GM21381 (cell line): Measurements from ENCODE around the gene COBL.
"Not testable (repeated sequence)": the region's sequence is repeated elsewhere in the genome, so short reads cannot be mapped to it uniquely, and the experiment has no call there.

Experiments
- ATAC-seq: cut with Tn5 transposase; IDR thresholded peaks from one replicate; pipeline ENCODE4 v1.9.1; 2021; ENCODE audit warnings: mild to moderate bottlenecking, moderate library complexity; ENCODE audit not compliant: unreplicated experiment

Gene COBL

DNA sequence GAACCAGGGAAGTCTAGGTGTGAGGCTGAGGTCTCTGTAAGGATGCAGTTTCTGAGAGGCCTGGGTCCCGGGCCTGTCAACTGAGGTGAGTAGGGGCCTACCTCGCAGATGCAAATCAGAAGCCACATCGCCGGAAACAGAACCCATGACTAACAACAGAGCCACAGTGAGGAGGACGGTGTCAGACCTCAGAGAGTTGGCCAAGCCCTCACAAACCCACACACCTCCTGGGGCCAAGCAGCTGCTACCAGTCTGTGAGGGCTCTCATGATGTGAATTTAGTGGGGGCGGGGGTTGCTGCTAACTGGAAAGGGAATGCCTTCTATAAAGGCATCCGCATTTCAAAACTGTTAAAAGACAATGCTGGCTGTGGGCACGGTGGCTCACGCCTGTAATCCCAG lies 103.0 kb downstream of the COBL start:
- no peak for ATAC-seq

DNA sequence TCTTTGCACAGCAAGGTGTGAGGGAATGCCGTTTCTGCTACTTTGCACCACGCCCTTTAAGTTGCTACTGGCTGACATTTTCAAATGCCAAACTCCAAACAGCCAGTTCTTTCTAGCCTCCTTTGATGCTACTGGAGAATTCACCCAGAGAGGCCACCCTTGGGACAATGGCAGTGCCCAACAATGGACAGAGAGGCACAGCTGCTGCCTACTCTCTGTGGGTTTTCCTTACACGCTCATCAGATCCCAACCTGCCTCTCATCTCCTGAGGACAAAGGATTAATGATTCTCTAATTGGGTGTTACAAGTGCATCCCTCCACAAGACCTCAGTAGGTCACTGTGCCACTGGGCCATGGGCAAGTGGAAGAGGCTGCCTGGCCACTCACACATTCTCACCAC lies 105.8 kb downstream of the COBL start:
- no peak for ATAC-seq

DNA sequence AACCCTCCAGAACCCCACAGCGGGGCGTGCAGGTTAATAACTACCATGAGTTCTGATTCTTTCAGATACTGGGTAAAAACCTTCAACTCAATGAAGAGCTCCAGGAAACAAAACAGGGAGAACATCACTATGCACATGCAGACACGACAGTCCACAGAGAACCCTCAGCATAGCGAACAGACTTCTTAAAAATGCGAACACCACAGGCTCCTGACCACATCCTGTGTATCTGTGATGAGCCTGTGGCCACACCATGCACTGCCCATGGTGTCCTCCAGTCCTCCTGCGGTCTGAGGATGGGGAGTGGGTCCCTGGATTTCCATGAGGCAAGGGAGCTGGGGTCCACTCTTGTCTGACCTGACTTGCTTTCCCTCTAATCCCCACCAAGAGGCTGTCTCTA lies 107.2 kb downstream of the COBL start:
- no peak for ATAC-seq

DNA sequence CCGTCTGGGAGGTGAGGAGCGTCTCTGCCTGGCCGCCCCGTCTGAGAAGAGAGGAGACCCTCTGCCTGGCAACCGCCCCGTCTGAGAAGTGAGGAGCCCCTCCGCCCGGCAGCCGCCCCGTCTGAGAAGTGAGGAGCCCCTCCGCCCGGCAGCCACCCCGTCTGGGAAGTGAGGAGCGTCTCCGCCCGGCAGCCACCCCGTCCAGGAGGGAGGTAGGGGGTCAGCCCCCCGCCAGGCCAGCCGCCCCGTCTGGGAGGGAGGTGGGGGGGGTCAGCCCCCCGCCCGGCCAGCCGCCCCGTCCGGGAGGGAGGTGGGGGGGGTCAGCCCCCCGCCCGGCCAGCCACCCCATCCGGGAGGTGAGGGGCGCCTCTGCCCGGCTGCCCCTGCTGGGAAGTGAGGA lies 108.5 kb downstream of the COBL start:
- ATAC-seq, result not testable (repeated sequence)

DNA sequence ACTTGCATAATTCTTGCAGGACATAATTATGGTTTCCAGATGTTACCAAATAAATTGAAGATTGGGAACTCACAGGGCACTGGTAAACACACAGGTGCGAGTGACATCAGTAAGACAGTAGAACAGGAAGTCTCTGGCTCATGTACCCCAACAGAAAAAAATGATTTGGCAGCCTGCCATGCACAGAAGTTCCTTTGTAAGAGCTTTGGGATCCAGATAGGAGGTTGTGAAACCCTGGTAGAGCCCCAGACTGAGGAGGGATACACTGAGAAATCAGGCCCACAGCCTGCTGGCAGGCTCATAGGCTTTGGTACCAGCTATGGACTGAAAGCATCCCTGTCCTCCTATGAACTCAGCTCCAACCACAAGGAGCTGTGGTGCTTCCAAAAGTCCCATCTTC lies 118.0 kb downstream of the COBL start:
- ATAC-seq, result no peak

DNA sequence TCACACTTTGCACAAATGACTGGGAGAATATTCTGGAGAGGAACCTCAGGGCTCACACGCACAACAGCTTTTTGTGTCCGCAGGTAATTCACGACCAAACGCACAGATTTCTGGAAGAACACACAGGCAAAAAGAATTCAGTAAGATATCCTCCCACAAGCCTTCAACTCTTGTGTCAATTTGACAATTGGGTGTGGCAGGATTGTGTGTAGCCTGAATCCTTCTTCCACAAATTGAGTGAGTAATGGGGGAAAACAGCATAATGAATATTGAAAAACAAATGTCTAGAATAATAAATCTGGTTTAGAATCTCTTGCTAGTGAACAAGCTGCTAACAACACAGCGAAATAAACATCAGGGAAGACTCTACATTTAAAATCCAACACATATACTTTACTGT lies 125.6 kb downstream of the COBL start:
- ATAC-seq, result no peak

DNA sequence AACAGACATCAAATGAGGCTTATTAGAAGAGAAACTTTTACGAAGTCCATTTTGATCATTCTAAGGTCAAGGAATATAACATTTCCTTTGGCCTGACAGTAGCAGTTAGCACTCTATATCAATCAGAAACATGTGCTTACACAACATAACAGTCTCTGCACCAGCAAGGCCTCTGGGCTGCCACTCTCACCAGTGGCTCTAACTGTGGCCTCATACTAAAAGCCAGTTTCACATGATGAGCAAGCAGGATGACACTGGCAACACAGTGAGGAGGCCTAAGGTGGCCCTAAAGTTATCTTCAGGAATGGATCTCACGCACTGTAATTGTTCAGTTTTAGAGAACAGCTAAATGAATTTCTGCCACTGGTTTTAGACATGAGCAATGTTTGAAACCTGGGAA lies 126.8 kb downstream of the COBL start:
- no peak for ATAC-seq

DNA sequence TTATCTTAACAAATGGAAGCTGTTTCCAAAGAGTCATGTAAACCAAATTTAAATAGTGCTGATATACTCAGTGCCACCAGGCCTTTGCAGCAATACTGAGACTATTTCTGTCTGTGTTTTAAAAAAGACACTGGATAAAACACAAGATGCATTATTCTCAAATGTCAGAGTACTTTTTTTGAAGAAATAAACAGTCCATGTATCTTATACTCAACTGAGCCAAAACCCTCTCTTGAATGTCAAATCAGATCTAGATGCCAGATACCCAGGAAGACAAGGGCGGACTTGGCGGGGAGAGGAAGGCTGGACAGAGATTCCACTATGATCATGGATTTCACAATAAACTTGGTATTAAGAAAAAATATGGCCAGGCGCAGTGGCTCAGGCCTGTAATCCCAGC lies 127.6 kb downstream of the COBL start:
- ATAC-seq, result no peak

DNA sequence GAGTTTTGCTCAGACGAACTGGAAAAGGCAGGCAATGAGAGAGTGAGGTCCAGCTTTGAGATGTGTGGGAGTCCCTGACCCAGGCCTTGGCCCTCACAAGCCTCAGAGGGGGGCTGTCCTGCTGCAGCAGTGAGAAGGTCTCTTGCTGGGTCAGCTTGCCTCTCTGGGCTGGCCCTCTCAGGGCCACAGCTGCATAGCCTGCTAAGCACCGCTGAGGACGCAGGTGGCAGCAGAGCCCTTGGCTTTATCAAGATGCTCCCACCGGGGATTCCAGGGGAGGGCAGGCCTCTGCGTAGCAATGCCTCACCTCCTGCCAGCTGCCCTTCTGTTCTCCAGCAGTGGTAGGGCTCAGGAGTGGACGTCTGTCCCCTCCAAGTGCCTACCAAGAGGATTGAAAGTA lies 128.7 kb downstream of the COBL start:
- ATAC-seq, result no peak

DNA sequence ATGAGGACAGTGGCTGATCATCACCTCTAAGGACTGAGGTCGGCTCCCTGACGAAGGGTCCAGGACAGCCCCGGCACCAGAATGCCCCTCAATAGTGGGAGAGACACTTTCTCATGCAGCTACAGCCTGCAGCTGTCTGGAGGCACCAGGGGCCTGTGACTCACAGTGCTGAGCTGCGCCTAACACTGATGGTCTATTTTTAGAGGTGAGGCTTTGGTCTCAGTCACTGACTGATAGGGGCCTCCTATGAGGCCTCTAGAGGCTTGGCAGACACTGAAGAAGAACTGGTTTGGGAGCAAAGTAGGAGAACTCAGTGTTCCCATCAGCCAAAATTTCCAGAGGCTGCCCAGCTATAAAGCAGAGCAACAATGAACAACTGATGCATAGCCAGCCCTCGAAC lies 130.1 kb downstream of the COBL start:
- no peak for ATAC-seq

DNA sequence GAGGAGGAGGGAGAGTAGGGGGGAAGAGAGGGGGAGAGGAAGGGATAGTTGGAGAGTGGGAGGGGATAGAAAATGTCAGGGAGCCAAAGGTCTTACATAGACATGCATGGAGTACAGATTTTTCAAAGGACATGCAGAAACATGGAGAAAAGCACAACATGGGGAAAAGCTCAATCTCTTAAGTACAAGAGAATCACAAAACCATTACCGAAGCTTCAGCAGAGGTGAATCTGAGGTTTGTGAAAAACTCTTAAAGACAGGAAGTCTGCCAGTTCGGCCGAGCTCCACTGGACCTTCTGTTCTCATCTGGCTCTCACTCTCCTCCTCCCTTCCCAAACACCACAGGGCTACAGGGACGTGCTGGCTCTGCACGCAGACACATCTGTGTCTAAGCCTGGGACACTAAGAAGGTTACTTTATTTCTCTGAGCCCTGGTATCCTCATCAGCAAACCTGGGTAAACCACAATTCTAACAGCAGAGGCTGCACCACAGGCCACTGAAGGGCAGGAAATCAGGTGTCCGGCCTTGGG lies 133.9 kb downstream of the COBL start:
- ATAC-seq, result no peak

DNA sequence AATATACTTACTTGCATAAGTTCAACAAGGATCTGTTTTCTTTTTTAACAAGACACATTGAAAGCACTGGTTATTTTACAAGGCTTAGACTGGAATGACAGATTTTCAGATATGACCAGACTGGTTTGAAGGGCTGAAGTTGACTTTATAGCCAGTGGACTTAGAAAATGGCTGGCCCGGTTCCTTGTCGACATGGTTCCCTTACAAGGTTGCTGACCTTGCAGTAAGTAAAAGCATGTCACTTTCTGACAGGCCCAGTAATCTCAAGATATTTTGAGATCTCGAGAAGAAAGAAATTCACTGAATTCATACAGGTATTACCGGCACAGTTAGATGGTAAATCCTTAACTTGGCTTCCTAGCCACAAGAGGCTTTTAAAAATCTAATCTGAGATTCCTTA lies 136.5 kb downstream of the COBL start:
- ATAC-seq, result no peak

DNA sequence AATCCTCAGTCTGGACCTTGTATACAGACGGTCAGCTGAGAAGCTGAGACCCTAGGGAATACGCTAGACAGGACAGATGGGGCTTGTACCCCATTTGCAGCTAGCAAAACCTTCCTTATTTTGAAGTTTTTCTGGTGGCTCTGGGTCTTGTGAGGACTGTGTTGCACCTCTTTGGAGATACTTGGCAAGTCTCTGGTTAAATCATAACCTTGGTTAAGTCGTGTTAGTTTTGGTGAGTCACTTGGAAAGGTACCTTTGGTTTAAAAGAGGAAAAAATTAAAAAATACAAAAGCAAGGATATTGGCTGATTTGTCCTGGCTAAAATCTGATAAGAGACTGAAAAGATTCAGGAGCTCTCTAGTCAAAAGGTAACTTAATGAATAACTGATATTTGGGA lies 140.6 kb downstream of the COBL start:
- no peak for ATAC-seq

DNA sequence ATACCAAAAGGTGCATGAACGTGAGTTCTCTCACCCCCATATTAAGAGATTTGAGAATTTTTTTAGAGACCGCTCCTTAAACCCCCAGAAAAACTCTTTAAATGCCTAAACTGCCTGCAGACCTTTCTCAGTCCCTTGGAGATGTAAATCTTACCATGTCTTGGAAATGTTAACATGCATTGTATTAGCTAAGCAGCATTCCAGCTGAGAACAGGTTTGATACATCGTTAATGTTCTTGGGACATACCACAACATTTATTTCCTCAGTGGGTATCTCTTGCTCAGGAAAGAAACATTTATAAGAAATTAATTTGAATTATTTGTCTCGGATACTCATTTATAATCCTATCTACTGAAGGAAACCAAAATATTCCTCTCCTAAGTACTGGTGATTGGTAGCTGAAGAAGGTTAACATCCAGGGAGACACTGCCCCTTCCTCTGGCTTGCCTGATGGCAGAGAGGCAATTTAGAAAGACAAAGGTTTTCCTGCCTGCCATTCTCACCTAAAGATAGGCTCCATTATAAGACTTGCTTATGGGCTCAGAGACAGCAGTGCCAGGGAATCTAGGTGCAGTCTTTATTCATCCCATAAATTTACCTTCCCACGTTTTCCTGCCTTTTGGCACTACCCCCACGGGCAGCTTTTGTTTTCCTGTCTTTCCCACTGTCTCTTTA lies 141.2 kb downstream of the COBL start:
- ATAC-seq, result no peak

DNA sequence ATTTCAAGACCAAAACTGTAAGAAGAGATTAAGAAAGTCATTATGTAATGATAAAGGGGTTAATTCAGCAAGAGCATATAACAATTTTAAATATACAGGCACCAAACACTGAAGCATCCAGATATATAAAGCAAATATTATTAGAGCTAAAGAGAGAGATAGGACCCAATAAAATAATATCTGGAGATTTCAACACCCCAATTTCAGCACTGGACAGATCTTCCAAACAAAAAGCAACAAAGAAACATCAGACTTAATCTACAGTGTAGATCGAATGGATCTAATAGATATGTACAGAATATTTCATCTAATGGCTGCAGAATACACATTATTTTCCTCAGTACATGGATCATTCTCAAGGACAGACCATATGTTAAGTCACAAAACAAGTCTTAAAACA lies 151.3 kb downstream of the COBL start:
- no peak for ATAC-seq

DNA sequence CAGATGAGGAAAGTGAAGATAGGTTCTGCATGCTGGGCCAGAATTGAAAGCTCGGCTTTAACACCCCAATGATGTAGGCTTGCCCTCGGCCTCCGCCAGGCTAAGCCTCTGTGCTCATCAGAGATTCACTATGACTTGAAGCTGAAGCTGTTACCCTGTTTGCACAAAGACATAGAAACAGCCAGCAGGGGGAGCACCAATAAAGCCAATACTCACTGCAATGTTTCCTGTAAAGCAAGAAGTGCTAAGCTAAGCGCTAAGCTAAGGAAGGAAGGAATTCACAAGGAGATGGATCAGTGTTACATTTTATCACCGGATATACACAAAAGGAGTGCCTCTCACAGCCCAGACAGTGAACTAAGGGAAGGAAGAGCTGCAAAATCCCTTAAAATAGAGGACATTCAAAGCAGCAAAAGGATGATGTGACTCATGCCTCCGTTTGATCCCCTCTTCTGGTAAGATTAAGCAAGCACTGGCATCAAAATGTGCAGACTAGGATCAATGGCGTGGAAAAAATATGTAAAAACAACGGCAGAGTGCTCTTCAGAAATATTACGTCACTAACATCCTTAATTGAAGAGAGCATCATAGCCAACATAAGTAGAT lies 153.8 kb downstream of the COBL start:
- peak; percentile 90 for ATAC-seq

DNA sequence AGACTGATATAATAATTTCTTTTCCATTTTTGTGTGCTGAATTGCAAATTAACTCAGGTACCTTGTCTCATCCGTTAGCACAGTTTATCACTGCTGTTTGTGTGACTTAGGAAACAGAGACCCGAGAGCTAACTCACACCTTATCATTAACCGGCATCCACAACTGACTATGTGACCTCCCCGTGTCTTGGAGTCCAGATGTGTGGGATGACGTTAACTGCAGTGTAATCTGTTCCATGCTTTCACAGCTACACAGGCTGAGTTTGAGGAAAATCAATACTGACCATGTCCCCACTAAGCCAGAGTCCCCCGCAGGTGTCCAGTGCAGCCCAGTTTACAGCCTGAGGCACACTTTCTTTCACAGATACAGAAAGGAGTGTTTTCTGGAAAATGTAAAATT lies 154.7 kb downstream of the COBL start:
- no peak for ATAC-seq

DNA sequence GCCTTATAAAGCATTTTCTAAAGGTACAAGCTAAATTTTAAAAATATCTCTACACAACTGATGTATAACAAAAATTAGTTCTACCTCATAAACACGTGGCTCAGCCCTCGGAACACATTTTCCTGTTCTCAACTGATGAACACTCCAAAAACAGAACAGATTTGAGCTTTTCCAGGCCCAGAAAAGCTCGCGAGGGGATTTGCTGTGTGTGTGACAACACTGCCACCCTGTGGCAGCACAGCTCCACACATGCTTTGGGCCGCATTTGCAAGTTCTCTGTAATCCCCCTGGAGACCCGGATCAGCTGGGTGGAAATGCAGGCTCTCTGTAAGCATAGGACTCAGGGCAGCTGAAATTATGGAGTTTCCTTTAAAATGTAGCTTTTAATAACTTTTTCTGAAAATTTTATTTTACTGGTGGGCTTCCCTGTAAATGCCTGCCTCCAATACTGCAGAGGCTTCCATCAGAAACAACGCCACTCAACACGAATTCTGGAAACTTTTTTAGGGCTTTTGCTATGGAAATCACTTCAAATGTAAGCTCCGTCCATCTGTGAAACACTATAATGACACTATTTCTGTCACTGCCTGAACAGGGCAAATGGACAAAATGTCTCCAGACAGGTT lies 155.5 kb downstream of the COBL start:
- ATAC-seq, result peak; percentile 44

DNA sequence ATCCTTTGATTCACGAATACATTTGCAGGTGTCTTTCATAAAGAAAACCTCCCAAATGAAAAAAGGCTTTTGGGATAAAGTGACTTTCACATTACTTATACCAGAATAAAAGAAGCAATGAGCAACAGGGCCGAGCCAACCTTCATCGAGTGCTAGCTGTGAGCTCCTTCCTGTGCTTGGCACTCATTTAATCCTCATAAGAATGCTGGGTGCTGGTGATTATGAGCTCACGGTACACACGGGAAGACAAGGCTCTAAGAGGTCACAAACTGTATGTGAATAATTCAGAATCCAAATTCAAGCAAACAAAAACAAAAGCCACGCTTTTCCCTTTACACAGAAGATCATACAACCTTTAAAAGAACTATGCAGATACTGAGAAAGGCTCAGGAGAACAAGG lies 156.2 kb downstream of the COBL start:
- ATAC-seq, result no peak

DNA sequence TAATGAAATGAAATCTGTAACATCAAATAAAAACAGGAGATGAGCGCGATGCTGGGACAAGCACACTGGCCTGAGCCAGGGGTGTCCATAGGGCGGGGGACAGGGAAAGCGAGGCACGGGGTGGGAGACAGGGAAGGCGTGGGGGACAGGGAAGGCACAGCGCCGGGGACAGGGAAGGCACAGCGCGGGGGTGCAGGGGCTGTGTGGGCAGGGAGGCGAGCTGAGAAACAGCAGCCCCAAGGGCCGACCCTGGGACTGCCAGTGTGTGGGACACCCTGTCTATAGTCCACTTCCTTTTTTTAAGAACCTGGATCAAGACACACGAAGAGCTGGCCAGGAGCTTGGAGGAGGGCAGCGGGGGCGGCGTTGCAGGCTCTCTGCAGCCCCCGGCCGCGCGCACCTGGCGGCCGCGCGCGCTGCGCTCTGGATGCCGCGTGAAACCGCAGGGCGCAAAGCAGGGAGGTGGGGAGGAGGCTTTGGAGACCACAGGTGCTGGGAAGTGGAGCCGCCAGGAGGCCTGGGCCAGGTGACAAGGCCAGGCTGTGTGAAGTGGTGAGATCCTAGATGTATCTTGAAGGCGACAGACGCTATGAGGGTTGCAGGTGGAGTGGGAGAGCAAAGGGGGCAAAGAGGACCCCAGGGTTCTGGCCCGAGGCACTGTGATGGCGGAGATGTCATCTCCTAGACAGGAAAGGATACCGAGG lies 157.7 kb downstream of the COBL start:
- no peak for ATAC-seq

DNA sequence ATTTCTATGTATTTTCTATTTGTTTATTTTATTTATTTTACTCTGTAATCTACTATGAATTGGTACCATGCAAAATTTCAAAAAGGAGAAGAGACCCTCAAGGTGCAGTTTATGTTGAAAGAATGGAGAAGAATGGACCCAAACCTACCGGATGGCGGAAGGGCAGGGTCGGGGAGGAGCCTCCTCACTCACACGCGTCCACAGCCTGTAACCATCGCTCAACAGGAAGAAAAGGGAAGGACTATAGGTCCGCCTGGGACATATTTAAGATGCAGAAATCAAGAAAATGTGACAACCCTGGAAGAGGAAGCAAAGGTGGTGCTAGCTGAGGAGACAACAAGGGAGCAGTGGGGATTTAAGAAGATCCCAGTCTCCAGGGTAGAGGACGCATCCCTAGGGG lies 158.4 kb downstream of the COBL start:
- ATAC-seq, result no peak

DNA sequence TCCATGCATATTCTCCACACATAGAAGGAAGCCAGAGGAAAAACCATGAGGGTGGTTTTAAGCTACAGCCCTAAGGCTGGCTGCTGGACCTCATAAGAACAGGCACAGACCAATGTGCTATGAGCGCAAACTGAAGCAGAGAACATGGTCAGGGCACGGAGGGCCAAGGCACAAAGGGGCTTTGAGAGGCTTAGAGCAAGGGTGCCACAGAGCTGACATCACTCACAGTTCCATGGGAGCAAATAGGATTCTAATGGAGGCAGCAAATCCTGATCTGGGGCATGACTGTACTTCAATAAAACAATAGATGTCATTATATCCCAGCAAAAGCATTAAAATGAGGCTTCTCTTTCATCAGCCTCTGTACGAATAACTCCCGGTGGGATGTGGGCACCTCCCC lies 162.4 kb downstream of the COBL start:
- no peak for ATAC-seq
